Esophagus squamous epithelium (tissue), 5 donors: ENCODE data around the gene NXPE3. TPM values are rescaled to one million over a fixed set of nuclear protein-coding genes. Genes with fewer than 3 reads are reported as not detected.

ENCODE experiments used
- DNase-seq: peaks from one replicate; lab custom pipeline; 2025; lab: John Stamatoyannopoulos, UW
- H3K27ac ChIP-seq, 4 donors: fragments of 200-600 bp; sonication (generic); one replicate each; pipeline ENCODE4 v1.5.1; 2016 to 2019; ENCODE audit warnings: mild to moderate bottlenecking in 1 of 4
- H3K27me3 ChIP-seq, 4 donors: fragments of 200-600 bp; sonication (generic); 1 replicate in 3 of 4; 2 replicates in 1 of 4; pipeline versions ENCODE4 v1.5.1 to v1.6.0; 2017 to 2021; ENCODE audit warnings: antibody characterized with exemption in 1 of 4
- H3K36me3 ChIP-seq, 3 donors: fragments of 200-600 bp; sonication (generic); one replicate each; pipeline ENCODE4 v1.5.1; 2016 to 2019
- H3K4me1 ChIP-seq, 3 donors: fragments of 200-600 bp; sonication (generic); one replicate each; pipeline ENCODE4 v1.5.1; 2017 to 2019
- H3K4me3 ChIP-seq, 4 donors: fragments of 200-600 bp; sonication (generic); 1 replicate in 3 of 4; 2 replicates in 1 of 4; pipeline ENCODE4 v1.5.1; 2016 to 2019; ENCODE audit warnings: mild to moderate bottlenecking in 2 of 4, moderate library complexity in 1 of 4
- H3K9me3 ChIP-seq, 3 donors: fragments of 200-600 bp; sonication (generic); one replicate each; pipeline ENCODE4 v1.5.1; 2016 to 2019
- CTCF ChIP-seq, 6 experiments: fragments of 450-650 bp in 4 of 6; fragments of 200-600 bp in 2 of 6; sonication (generic) in 2 of 6; IDR thresholded peaks; one replicate each; pipeline ENCODE4 v1.5.1; 2016 to 2019; ENCODE audit warnings: antibody characterized with exemption in 6 of 6, mild to moderate bottlenecking in 4 of 6, moderate library complexity in 4 of 6
- POLR2A ChIP-seq, 4 donors: fragments of 450-650 bp; IDR thresholded peaks; one replicate each; pipeline ENCODE4 v1.6.1; 2017; ENCODE audit warnings: antibody characterized with exemption in 4 of 4, mild to moderate bottlenecking in 4 of 4, moderate library complexity in 3 of 4
- whole genome bisulfite sequencing, 2 donors: methylation state at CpG; one replicate each; pipeline ENCODE4 v1.1.5; 2018; 5-methylcytosine and 5-hydroxymethylcytosine counted together
- intact Hi-C: fragments of 100-400 bp; cut with DNase I; formaldehyde crosslinking; loops from one replicate; pipeline ENCODE4 v1.15.0; 2022
- total RNA-seq, 4 donors: library from RNA; depleted of rRNA; stranded (reverse); fragments of >200 nt; gene quantifications; one replicate each; pipeline ENCODE4 v1.1.0, GENCODE V29; 2016
- donor health status: DM: yes; HTN: yes; CAD: no.

Gene NXPE3
- total RNA-seq, 4 donors from 2014 or later: 1.1 to 6.5 (median 2.5) TPM

DNA sequence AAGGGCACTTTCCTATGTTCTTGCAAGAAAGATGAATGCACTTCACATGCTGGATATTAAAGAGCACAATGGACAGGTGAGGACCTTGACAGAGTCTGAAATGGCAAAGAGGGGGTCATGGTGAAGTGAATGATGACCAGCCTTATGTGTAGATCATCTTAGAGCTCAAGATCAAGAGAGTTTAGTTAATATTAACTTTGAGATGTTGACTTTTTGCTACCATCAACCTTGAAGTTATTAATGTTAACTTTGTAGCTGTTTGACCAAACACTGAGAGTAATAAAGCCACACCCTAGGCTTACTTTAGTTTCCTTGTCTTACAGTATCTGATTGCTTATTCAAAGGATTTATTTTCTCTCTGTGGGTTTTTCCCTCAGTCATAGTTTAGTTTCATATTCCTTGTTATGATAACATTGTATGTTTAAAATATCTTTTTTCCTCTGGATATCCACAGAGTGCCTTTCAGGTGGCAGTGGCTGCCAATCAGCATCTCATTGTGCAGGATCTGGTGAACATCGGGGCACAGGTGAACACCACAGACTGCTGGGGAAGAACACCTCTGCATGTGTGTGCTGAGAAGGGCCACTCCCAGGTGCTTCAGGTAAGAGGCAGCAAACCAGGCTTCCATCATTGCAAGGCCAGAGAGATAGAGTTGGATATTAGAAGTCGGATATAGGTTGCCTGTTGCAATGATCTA, 75.7 kb downstream of the NXPE3 start:
- no peak for TF ChIP-seq POLR2A (IDR thresholded peaks at IDR 0.05)
- no peak for TF ChIP-seq CTCF (IDR thresholded peaks at IDR 0.05)
- Histone ChIP-seq H3K27me3 (no peaks in the 10 kb centered on the region), H3K4me1 (peaks cover 13 to 73% (median 19%) of the 10 kb centered on the region in 3 donors), H3K9me3 (no peaks in the 10 kb centered on the region), H3K27ac (peak overlapping the region; percentile 22 to 65 (median 50)), H3K4me3 (no peak overlapping the region), H3K36me3 (peaks cover 22 to 81% (median 44%) of the 10 kb centered on the region in 3 donors)
- DNase-seq: no peak
- 73 to 74% methylated on average over 2 of the region's 2 CpGs for WGBS, 2 donors
- intact Hi-C loops: no loop called here

DNA sequence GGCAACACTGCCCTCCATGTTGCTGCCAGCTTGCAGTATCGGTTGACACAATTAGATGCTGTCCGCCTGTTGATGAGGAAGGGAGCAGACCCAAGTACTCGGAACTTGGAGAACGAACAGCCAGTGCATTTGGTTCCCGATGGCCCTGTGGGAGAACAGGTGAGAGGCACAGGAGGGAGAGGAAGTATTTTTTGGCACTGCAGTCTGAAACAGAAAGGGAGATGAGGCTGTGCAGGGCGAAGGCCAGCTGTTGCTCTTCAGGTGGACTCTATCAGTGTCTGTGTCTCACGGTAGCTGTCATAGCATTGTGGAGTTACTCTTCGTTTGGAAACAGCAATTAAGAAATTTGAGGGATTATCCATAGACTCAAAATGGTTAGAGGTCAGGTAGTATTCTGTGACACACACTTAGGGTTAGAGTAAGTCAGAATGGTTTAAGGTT, 78.3 kb downstream of the NXPE3 start:
- no peak for DNase-seq
- Histone ChIP-seq H3K4me1 (peaks cover 13 to 61% (median 16%) of the 10 kb centered on the region in 3 donors), H3K36me3 (peaks cover 26 to 100% (median 48%) of the 10 kb centered on the region in 3 donors), H3K4me3 (no peak overlapping the region), H3K9me3 (no peaks in the 10 kb centered on the region), H3K27me3 (no peaks in the 10 kb centered on the region), H3K27ac (no peak overlapping the region)
- TF ChIP-seq CTCF (IDR thresholded peaks at IDR 0.05): no peak
- no peak for TF ChIP-seq POLR2A (IDR thresholded peaks at IDR 0.05)
- intact Hi-C loops: no loop called here
- WGBS, 2 donors: 81 to 86% methylated on average over 4 to 8 of the region's 8 CpGs

- peak overlapping the region in 1 of 4 donors; percentile 21 for H3K27ac ChIP-seq
Observed at GRCh38 chr3:101858464-101859030, 79.5 kb downstream of the NXPE3 start.

DNA sequence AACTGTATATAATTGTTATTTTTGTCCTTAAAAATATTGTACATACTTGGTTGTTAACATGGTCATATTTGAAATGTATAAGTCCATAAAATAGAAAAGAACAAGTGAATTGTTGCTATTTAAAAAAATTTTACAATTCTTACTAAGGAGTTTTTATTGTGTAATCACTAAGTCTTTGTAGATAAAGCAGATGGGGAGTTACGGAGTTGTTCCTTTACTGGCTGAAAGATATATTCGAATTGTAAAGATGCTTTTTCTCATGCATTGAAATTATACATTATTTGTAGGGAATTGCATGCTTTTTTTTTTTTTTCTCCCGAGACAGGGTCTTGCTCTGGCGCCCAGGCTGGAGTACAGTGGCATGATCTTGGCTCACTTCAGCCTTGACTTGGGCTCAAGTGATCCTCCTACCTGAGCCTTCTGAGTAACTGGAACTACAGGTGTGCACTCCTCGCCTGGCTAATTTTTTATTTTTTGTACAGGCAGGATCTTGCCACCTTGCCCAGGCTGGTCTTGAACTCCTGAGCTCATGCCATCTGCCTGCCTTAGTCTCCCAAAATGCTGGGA, 81.0 kb downstream of the NXPE3 start:
- H3K4me1 ChIP-seq: peaks cover 0 to 35% (median 5%) of the 10 kb centered on the region in 3 donors
- 90% methylated on average over 5 of the region's 5 CpGs for WGBS, 2 donors
- no peak overlapping the region for H3K4me3 ChIP-seq
- no peaks in the 10 kb centered on the region for H3K9me3 ChIP-seq
- TF ChIP-seq POLR2A (IDR thresholded peaks at IDR 0.05): no peak
- no peak for TF ChIP-seq CTCF (IDR thresholded peaks at IDR 0.05)
- no peak overlapping the region for H3K27ac ChIP-seq
- no peak for DNase-seq
- peaks cover 11 to 80% (median 29%) of the 10 kb centered on the region in 3 donors for H3K36me3 ChIP-seq
- H3K27me3 ChIP-seq: no peaks in the 10 kb centered on the region
- intact Hi-C loops: no loop called here

More at GRCh38 chr3:101858464-101859030, 79.5 kb downstream of the NXPE3 start:
- Histone ChIP-seq H3K9me3 (no peaks in the 10 kb centered on the region), H3K4me1 (peaks cover 5 to 49% (median 7%) of the 10 kb centered on the region in 3 donors), H3K36me3 (peaks cover 17 to 94% (median 39%) of the 10 kb centered on the region in 3 donors), H3K4me3 (no peak overlapping the region), H3K27me3 (no peaks in the 10 kb centered on the region)
- no peak for DNase-seq
- TF ChIP-seq POLR2A (IDR thresholded peaks at IDR 0.05) (no peak), CTCF (IDR thresholded peaks at IDR 0.05) (no peak)
- WGBS, 2 donors: 79 to 85% methylated on average over 4 of the region's 4 CpGs
- intact Hi-C loops: no loop called here
